HG03025 (cell line): ENCODE data around the gene MRGPRF.
"Not testable (repeated sequence)": the region's sequence is repeated elsewhere in the genome, so short reads cannot be mapped to it uniquely, and the experiment has no call there.

ENCODE experiments used
- ATAC-seq: cut with Tn5 transposase; IDR thresholded peaks from one replicate; pipeline ENCODE4 v1.9.1; 2021; ENCODE audit warnings: mild to moderate bottlenecking, moderate library complexity; ENCODE audit not compliant: unreplicated experiment, low FRiP score

Gene MRGPRF

GRCh38 chr11:68992743-68993255, 20.2 kb downstream of the MRGPRF start:
- ATAC-seq: no peak

GRCh38 chr11:68990995-68991780, 21.9 kb downstream of the MRGPRF start:
- no peak for ATAC-seq

DNA sequence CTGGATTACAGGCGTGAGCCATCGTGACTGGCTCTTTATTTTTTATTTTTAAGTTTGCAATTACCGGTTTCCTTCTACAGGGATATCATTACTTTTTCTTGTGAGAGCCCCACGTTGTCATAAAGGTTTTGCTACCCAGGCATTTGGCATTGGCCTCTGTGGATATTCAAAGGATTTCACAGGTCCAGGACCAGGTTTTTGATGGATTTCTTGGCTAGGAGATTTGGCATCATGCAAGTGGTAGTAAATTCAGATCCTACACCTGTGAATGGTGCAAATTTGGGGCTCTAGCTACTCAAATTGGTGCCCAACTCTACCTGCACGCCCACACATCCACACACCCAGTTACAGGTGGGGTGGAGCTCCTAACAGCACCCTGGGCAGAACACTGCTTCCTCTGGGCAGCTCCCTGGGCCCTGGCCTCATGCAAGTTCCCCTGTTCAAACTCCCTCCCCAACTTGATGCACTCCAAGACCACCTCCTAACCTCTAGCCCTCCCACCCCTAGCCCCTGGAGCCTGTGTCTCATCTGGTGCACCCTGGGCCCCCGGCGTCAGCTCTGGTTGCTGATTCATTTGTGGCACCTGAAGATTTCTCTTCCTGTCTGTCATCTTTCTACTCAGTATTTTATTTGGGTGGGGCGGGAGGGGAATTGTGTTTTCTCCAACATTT, 23.0 kb downstream of the MRGPRF start:
- no peak for ATAC-seq

DNA sequence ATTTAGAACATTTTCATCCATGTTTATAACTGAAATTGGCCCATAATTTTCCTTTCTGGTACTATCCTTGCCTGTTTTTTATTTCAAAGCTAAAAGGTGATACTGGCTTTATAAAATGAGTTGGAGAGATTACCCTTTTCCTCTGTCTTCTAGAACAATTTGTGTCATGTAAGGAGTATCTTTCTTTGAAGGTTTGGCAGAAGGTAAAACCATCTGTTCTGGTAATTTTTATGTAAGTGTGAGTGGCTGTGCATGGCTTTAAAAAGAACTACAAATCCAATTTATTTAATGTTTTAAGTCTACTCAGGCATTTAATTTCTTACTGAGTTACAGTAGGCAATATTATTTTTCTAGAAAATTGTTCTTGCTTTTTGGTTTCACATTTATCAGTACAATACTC, 24.6 kb downstream of the MRGPRF start:
- no peak for ATAC-seq

- ATAC-seq: no peak
Measured at GRCh38 chr11:68987211-68987610, 25.8 kb downstream of the MRGPRF start.

DNA sequence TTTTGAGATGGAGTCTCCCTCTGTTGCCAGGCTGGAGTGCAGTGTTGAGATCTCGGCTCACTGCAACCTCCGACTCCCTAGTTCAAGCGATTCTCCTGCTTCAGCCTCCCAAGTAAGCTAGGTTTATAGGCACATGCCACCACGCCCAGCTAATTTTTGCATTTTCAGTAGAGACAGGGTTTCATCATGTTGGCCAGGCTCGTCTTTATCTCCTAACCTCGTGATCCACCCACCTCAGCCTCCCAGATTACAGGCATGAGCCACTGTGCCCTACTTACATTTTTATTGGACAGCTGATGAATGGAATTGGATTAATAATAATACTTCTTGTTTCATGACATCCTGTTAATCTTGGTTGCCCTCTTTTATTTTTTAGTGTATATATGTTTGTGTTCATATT, 29.2 kb downstream of the MRGPRF start:
- ATAC-seq: no peak

DNA sequence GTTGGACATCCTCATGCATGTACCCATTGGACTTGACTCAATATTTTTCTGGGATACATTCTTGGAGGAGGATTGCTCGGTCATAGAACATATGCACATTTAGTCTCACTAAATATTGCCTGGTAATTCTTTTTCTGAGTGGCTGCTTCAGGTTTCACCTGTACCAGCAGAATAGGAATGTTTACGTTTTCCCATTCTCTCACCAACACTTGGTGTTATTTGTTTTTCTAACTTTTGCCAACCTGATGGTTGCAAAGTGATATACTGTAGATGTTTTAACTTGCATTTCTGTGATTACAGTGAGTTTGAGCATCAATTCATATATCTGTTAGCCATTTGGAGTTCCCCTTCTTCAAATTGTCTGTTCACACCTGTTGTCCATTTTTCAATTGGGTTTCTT, 30.9 kb downstream of the MRGPRF start:
- ATAC-seq: no peak

DNA sequence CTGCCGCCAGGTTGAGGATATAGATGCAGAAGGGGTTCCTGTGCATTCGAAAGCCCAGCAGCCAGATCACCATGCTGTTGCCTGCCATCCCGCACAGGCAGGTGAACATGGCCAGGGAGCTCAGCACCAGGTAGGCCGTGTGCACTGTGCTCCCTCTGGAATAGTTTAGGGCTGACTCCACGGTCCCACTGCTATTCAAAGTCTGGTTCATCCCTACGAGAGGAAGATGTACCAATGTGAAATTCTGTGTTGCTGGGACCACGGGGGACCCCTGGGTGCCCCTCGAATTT, 32.3 kb downstream of the MRGPRF start, which contains the start of gene MRGPRD:
MRGPRD (minus strand) TSS at position 211 of the 290 bp plus-strand sequence; CDS start at position 211, 0 bp downstream.
- ATAC-seq: no peak

DNA sequence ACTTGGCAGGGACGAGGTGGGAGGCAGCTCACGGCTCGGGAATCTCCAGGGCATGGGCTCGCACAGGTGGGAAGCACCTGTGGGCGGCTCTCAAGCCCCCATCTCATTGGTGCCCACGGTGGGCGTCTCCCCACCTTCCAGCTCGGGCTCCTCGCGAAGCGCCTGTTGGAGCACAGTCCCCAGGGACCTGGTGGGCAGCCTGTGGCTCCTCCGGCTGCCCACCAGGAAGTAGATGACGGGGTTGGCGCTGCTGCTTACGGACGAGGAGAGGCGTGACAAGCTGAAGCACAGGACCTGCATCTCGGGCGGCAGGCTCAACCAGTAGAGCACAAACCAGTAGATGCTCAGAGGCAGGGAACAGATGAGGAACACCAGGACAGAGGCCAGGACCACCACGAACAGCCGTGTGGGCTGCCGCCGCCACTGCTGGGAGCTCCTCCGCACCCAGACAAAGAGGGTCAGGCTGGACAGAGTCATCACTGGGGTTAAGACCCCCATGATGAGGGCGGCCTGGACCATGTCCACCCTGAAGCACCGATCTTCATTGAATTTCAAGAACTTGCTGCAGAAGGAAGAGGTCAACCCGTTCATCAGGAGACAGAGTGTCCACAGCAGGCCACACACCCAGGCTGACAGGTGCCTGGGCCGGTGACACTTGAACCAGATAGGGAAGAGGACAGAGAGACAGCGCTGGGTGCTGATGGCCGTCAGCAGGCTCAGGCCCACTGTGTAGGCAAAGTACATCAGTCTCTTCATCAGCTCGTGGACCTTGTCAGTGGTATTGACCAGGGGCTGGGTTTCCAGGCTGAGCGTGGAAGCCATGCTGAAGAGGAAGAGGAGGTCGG, 32.9 kb downstream of the MRGPRF start:
- no peak for ATAC-seq

DNA sequence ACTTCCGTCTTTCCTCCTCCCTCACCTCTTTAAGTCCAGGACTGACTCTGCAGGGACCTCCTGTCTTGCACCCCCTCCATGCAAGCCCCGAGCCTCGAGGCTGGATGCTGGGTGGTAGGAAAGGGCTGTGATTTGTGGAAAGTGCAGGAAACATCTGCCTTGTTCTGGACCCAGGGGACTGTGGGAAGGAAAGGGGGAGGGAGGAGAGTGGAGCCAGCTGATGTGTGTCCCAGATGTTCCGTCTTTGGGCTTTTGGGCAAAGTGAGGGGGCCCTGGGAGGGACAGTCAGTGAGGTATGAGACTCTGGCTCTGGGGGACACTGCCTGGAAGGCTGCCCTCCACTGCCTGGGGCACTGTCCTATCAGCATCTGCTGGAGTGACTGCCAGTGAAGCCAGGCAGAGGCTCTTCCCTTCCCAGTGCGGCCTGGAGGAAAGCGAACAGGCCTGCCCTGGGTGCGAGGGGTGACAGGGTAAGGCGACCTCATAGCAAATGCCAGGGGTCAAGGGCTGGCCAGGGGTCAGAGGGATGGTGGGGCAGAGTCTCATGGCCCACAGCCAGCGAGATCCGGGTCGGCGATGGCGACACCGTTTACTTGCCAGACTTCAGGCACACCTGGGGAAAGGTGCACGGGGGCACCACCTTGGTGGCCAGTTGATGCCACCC, 34.0 kb downstream of the MRGPRF start:
- no peak for ATAC-seq

GRCh38 chr11:68978626-68978930, 34.5 kb downstream of the MRGPRF start:
- no peak for ATAC-seq

DNA sequence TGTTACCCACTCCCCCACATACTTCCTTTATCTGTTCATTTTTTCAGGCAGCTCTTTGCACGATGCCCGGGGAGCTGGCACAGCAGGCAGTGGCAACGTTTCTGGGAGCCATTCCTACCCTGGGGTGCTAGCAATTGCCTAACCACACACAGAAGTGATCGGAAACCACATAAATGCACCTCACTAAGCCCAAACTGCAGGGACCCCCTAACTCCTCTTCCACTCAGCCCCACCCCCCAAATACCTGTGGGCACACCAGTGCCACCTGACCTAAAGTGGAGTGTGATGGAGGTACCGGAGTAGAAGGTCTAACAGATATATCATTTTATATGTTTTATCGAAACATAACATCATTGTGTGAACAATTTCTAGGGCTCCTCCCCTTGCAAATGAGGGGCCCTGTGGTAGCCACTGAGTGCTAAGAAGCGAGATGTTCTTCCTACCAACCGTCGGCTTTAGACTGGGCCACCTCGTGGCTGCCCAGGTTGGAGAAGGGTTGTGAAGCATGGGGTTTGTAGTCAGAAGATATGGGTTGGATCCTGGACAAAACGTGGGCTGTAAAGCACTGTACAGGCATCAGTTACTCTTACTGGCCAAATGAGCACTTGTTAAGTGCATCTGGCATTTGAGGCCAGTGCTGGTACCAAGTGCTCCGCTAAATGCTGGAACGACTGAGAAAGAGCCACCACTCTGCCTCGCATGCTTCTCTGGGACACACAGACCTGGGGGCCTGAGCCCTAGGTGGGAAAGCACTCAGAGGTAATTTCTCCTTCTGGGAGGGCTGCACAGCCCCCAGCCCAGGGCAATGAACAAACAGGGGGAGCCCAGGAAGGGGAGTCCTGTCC, 35.0 kb downstream of the MRGPRF start:
- no peak for ATAC-seq

DNA sequence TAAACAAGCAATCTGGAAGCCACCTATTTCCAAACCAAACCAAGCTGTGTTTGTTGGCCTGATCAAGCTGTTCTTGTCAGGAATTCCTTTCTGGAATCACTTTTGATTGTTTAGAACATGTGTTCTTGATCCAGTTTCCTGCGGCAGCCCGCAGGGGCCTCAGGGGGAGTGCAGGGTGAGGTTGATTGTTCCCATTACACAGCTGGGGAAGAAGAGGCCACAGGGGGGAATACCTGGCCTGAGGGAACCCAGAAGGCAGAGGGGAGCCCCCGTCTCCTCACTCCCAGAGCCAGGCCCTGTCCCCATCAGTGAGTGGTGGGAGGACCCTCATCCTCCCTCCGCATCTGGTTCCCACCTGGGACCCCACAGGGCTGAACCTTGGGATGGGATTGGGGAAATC, 36.5 kb downstream of the MRGPRF start:
- ATAC-seq: no peak

- ATAC-seq: no peak
Measured at GRCh38 chr11:68976095-68976494, 37.0 kb downstream of the MRGPRF start.

DNA sequence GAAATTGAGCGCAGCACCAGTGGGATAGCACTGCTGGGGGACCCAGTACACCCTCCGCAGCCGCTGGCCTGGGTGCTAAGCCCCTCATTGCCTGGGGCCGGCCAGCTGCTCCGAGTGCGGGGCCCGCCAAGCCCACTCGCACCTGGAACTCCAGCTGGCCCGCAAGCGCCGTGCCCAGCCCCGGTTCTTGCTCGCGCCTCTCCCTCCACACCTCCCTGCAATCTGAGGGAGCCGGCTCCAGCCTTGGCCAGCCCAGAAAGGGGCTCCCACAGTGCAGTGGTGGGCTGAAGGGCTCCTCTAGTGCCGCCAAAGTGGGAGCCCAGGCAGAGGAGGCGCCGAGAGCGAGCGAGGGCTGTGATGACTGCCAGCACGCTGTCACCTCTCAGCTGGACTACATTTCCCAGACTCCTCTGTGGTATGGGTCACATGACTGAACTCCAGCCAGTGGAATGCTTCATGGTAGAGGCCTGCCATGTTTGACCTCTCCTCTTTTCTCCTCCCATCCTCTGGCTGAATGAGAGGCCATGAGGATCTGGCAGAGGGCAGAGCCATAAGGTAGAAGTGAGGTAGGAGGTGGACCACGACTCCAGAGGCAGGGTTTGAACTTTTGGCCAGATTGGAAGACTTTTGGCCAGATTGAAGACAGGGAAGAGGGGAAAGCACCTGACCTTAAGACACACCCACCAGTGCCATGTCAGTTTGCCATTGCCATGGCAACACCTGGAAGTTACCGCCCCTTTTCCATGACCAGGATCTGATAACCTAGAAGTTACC, 38.4 kb downstream of the MRGPRF start:
- no peak for ATAC-seq

DNA sequence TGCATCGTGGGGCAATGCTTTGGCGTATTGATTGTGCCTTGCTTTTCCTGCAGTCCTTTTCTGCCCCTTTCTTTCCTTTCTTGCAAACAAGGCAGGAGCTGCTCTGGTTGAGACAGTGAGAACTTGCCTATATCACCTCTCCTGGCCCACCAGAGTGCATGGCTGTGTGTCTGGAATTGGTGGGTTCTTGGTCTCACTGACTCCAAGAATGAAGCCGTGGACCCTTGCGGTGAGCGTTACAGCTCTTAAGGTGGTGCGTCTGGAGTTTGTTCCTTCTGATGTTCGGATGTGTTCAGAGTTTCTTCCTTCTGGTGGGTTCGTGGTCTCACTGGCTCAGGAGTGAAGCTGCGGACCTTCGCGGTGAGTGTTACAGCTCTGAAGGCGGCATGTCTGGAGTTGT, 39.3 kb downstream of the MRGPRF start:
- ATAC-seq: not testable (repeated sequence)

GRCh38 chr11:68973219-68973618, 39.8 kb downstream of the MRGPRF start:
- no peak for ATAC-seq

DNA sequence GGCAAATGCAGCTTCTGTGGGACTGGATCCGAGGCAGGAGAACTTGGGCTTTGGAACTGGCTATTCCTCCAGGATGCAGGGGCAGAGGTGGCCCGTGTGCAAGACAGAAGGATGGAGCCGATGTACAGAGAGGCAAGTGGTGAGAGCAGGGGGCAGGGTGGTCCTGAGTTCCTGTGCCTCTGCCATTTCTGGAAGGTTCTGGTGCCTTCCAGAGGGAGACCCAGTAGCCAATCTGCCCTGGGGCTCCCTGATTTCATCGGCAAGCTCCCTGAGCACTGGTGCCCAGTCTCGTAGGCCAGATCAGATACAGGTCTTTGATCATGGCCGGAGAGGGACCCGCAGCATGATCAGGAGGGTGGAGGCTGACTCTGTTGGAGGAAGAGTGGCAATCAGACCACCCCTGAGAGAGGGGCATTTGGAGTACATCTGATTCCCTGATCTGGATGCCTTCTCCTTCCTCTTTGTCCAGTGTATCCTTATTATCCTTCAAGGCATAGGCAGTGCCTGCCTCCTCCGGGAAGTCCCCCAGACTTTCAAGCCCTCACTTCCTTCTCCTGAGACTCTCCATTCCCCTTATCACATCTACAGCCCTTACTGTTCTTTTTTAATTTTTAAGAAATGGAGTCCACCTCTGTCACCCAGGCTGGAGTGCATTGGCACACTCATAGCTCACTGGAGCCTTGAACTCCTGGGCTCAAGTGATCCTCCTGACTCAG, 42.0 kb downstream of the MRGPRF start:
- no peak for ATAC-seq

GRCh38 chr11:68969386-68969785, 43.7 kb downstream of the MRGPRF start:
- ATAC-seq: no peak
